Endothelial cell of umbilical vein (primary cell): ENCODE data around the gene AZU1. TPM values are rescaled to one million over a fixed set of nuclear protein-coding genes. Genes with fewer than 3 reads are reported as not detected.

Source experiments
- BruUV-seq: library from RNA; stranded (reverse); fragments of 400-500 nt; replicated peaks from 2 replicates; lab custom pipeline; 2021; lab: Mats Ljungman, UMichigan
- CTCF ChIA-PET: fragments of 300-600, 350-600 bp; sonication (Branson Sonifier 250); formaldehyde crosslinking; loops from one replicate; lab custom pipeline; 2021; ENCODE audit warnings: antibody characterized with exemption, inconsistent platforms; lab: Charles Lee
- POLR2A ChIA-PET: fragments of 300-600, 350-600 bp; sonication (Branson Sonifier 250); formaldehyde crosslinking; loops from one replicate; lab custom pipeline; 2021; ENCODE audit warnings: antibody characterized with exemption, inconsistent platforms; lab: Charles Lee
- DNase-seq: peaks from one replicate; pipeline ENCODE4 v3.0.0-alpha.2; 2011; ENCODE audit warnings: low read depth, low spot score
- FAIRE-seq: peaks from 2 replicates; lab custom pipeline; 2011; peaks lifted over from hg19 to GRCh38; lab: Jason Lieb, UNC
- H2AFZ ChIP-seq: 2 replicates; pipeline ENCODE4 v1.6.0; 2012; ENCODE audit warnings: low read depth, low read length, control low read depth, inconsistent platforms
- H3K27ac ChIP-seq: 2 replicates; pipeline ENCODE4 v1.5.1; 2011; ENCODE audit warnings: low read depth, mild to moderate bottlenecking, control low read depth, low read length, moderate library complexity; ENCODE audit not compliant: insufficient read depth
- H3K27me3 ChIP-seq, 2 experiments: 2 replicates each; pipeline versions ENCODE4 v1.6.0 to v1.6.1; 2011; ENCODE audit warnings: low read length in 2 of 2, mixed read lengths in 1 of 2; ENCODE audit not compliant: control insufficient read depth in 2 of 2, insufficient read depth in 2 of 2
- H3K36me3 ChIP-seq, 2 experiments: 2 replicates in 1 of 2; 3 replicates in 1 of 2; pipeline ENCODE4 v1.5.1; 2011; ENCODE audit warnings: low read length in 2 of 2, mild to moderate bottlenecking in 1 of 2, moderate library complexity in 1 of 2; ENCODE audit not compliant: control insufficient read depth in 2 of 2, insufficient read depth in 2 of 2; ENCODE audit errors: extremely low read depth in 1 of 2
- H3K4me1 ChIP-seq: 3 replicates; pipeline ENCODE4 v1.5.1; 2011; ENCODE audit warnings: mild to moderate bottlenecking, low read length; ENCODE audit not compliant: control insufficient read depth, insufficient read depth; ENCODE audit errors: extremely low read depth
- H3K4me2 ChIP-seq: 2 replicates; pipeline ENCODE4 v1.6.1; 2011; ENCODE audit warnings: low read length, control low read depth, mixed read lengths; ENCODE audit not compliant: insufficient read depth
- H3K4me3 ChIP-seq, 3 experiments: fragments of 200-600 bp in 1 of 3; sonication (generic), shearing (Covaris generic) in 1 of 3; replicated peaks in 1 of 3; 2 replicates each; pipeline ENCODE4 v1.5.1; 2011 to 2016; ENCODE audit warnings: control low read depth in 3 of 3, low read length in 3 of 3, mild to moderate bottlenecking in 2 of 3, inconsistent platforms in 1 of 3, low read depth in 1 of 3, moderate library complexity in 1 of 3; ENCODE audit not compliant: insufficient read depth in 1 of 3
- H3K79me2 ChIP-seq: 2 replicates; pipeline ENCODE4 v1.6.0; 2012; ENCODE audit warnings: low read length, inconsistent platforms; ENCODE audit not compliant: control insufficient read depth, insufficient read depth
- H3K9ac ChIP-seq: replicated peaks from 2 replicates; pipeline ENCODE3; 2011; ENCODE audit warnings: low read length, control low read depth; ENCODE audit not compliant: insufficient read depth; ENCODE audit errors: extremely low read depth
- H3K9me1 ChIP-seq: replicated peaks from 3 replicates; pipeline ENCODE4 v1.6.0; 2011; ENCODE audit warnings: mild to moderate bottlenecking, low read length; ENCODE audit not compliant: control insufficient read depth, insufficient read depth; ENCODE audit errors: extremely low read depth
- H3K9me3 ChIP-seq: replicated peaks from 2 replicates; pipeline ENCODE4 v1.5.1; 2012; ENCODE audit warnings: low read length, inconsistent platforms; ENCODE audit not compliant: control insufficient read depth, insufficient read depth
- H4K20me1 ChIP-seq: replicated peaks from 2 replicates; pipeline ENCODE3; 2011; ENCODE audit warnings: mild to moderate bottlenecking, low read length; ENCODE audit not compliant: control insufficient read depth, insufficient read depth; ENCODE audit errors: extremely low read depth
- CTCF ChIP-seq, 2 donors: IDR thresholded peaks; 1 replicate in 1 of 2; 2 replicates in 1 of 2; pipeline ENCODE4 v1.5.1; 2011; ENCODE audit warnings: low read length in 2 of 2, mild to moderate bottlenecking in 2 of 2, moderate library complexity in 2 of 2, control low read depth in 1 of 2, inconsistent platforms in 1 of 2, low read depth in 1 of 2; ENCODE audit not compliant: insufficient read depth in 1 of 2; ENCODE audit errors: extremely low read depth in 1 of 2
- EZH2 ChIP-seq: IDR thresholded peaks from 2 replicates; pipeline ENCODE4 v1.6.1; 2012; ENCODE audit warnings: borderline replicate concordance, low read depth, mild to moderate bottlenecking, moderate library complexity, low read length, inconsistent platforms; ENCODE audit not compliant: severe bottlenecking
- FOS ChIP-seq: IDR thresholded peaks from 2 replicates; pipeline ENCODE4 v1.6.1; 2011; ENCODE audit warnings: mild to moderate bottlenecking, low read length, moderate library complexity, borderline replicate concordance; ENCODE audit not compliant: insufficient read depth
- GATA2 ChIP-seq: IDR thresholded peaks from 2 replicates; pipeline ENCODE4 v1.7.0; 2011; ENCODE audit warnings: low read depth, mild to moderate bottlenecking, moderate library complexity, mixed read lengths, low read length; ENCODE audit not compliant: insufficient read length, insufficient read depth
- JUN ChIP-seq: IDR thresholded peaks from 2 replicates; pipeline ENCODE4 v1.6.1; 2011; ENCODE audit warnings: borderline replicate concordance, low read depth; ENCODE audit not compliant: insufficient read length, insufficient read depth
- MAX ChIP-seq: IDR thresholded peaks from 2 replicates; pipeline ENCODE4 v1.6.1; 2011; ENCODE audit not compliant: insufficient read depth, insufficient read length
- MYC ChIP-seq: IDR thresholded peaks from one replicate; pipeline ENCODE4 v1.6.1; 2011; ENCODE audit warnings: mild to moderate bottlenecking, low read depth, low read length
- POLR2A ChIP-seq: IDR thresholded peaks from 2 replicates; pipeline ENCODE4 v1.6.1; 2012; ENCODE audit warnings: low read depth, mild to moderate bottlenecking, control low read depth, low read length
- POLR2AphosphoS5 ChIP-seq: IDR thresholded peaks from 2 replicates; pipeline ENCODE4 v1.6.1; 2012; ENCODE audit warnings: low read depth, mild to moderate bottlenecking, control low read depth, low read length, moderate library complexity; ENCODE audit not compliant: insufficient read depth
- dilution Hi-C: fragments of 300-500 bp; cut with MboI; formaldehyde crosslinking; loops from one replicate; pipeline ENCODE4 v1.15.0; 2019; ENCODE audit warnings: low sequenced_read_pairs; ENCODE audit not compliant: extremely low pct_ligation_motif_present
- intact Hi-C: fragments of 100-400 bp; cut with micrococcal nuclease; formaldehyde crosslinking; loops from one replicate; pipeline ENCODE4 v1.10.0; 2022
- polyA plus RNA-seq, 4 experiments: library from polyadenylated mRNA; depleted of rRNA in 3 of 4; stranded (reverse) in 3 of 4; unstranded in 1 of 4; fragments of >200 nt; gene quantifications; 2 replicates each; pipeline versions ENCODE4 v1.2.1 to v1.2.3, GENCODE V29; 2011 to 2012; ENCODE audit warnings: missing spikeins in 1 of 4
- total RNA-seq: library from RNA; stranded (reverse); gene quantifications from 2 replicates; pipeline ENCODE4 v1.2.3, GENCODE V29; 2021

AZU1 gene
- total and polyA plus RNA-seq, 2 donors (not counting 3 experiments of a cell fraction or from before 2014, with no cell fraction given): 0.12 TPM; not detected in 1

GRCh38 chr19:824885-825284 lies 2.8 kb upstream of the AZU1 start:
- BruUV-seq: no TSS peak
- Histone ChIP-seq H4K20me1 (no peaks in the 10 kb centered on the region), H3K9me3 (no peaks in the 10 kb centered on the region), H3K36me3 (no peaks in the 10 kb centered on the region), H3K4me2 (no peak overlapping the region), H3K4me3 (no peak overlapping the region), H3K27ac (no peak overlapping the region), H2AFZ (no peak overlapping the region), H3K9me1 (no peaks in the 10 kb centered on the region), H3K79me2 (no peaks in the 10 kb centered on the region), H3K27me3 (no peaks in the 10 kb centered on the region), H3K9ac (no peak overlapping the region), H3K4me1 (no peaks in the 10 kb centered on the region)
- POLR2A ChIA-PET: no interaction called here
- FAIRE-seq (no peak), DNase-seq (no peak)
- dilution Hi-C loops: no loop called here
- intact Hi-C loops: no loop called here
- CTCF ChIA-PET: interaction anchor here (0.7 kb wide), 1 partner anchor 23 kb away, joined by 3 read pairs; no protein-coding TSS in a partner anchor
- no peak for TF ChIP-seq FOS
- no peak for TF ChIP-seq JUN
- no peak for TF ChIP-seq MAX

GRCh38 chr19:825897-826644 lies 1.6 kb upstream of the AZU1 start:
- ChIA-PET POLR2A (no interaction called here), CTCF (no interaction called here)
- TF ChIP-seq MYC: no peak
- no peak for TF ChIP-seq FOS
- no peak for TF ChIP-seq EZH2
- no peak for TF ChIP-seq GATA2
- TF ChIP-seq MAX: no peak
- no peak for TF ChIP-seq POLR2A
- TF ChIP-seq POLR2AphosphoS5: no peak
- TF ChIP-seq CTCF (IDR thresholded peaks at IDR 0.05; ENCODE audit: extremely low read depth in 1 of 2, insufficient read depth in 1 of 2, low read depth in 1 of 2, low read length in 2 of 2): no peak
- TF ChIP-seq JUN: no peak
- H3K9me3 ChIP-seq: no peaks in the 10 kb centered on the region
- H3K4me1 ChIP-seq: no peaks in the 10 kb centered on the region
- H3K36me3 ChIP-seq: no peaks in the 10 kb centered on the region
- dilution Hi-C loops: no loop called here
- BruUV-seq: no TSS peak
- no peaks in the 10 kb centered on the region for H3K9me1 ChIP-seq
- H3K27ac ChIP-seq: no peak overlapping the region
- no peaks in the 10 kb centered on the region for H3K27me3 ChIP-seq
- DNase-seq (no peak), FAIRE-seq (no peak)
- no peak overlapping the region for H2AFZ ChIP-seq
- H3K9ac ChIP-seq: no peak overlapping the region
- H4K20me1 ChIP-seq: no peaks in the 10 kb centered on the region
- intact Hi-C loops: no loop called here
- no peak overlapping the region for H3K4me3 ChIP-seq
- H3K79me2 ChIP-seq: no peaks in the 10 kb centered on the region
- H3K4me2 ChIP-seq: no peak overlapping the region
